ENCODE data around the gene ATP8B3. TPM values are rescaled to one million over a fixed set of nuclear protein-coding genes. Genes with fewer than 3 reads are reported as not detected.

The ATP8B3 gene
- total and polyA plus RNA-seq, 10 of the 15 experiments (the other 5 are each of a cell fraction or from before 2014, with no cell fraction given) = 0.13 to 1.7 (median 0.52) TPM

GRCh38 chr19:1767464-1767933 is 44.6 kb downstream of the ATP8B3 start:
- WGBS (ENCODE audit: insufficient coverage, insufficient replicate concordance, low lambda C conversion rate, missing lambda C conversion rate) = 5% methylated on average over 20 of the region's 21 CpGs
- RAD21 ChIA-PET (ENCODE audit: unreplicated experiment) = interaction anchor here (1.1 to 2.5 kb wide), 3 partner anchors 94 to 221 kb away, joined by 3 to 22 read pairs (median 3); no protein-coding TSS in a partner anchor
- POLR2A ChIA-PET = no interaction called here
- intact Hi-C loops (cut with micrococcal nuclease; ENCODE audit: unreplicated experiment) (loop anchor here (2.0 to 5.0 kb wide), 2 partner anchors 95 to 220 kb away; no protein-coding TSS in a partner anchor), in situ Hi-C loops (cut with MboI) (loop anchor here (5.0 to 10.0 kb wide), 2 partner anchors 95 to 223 kb away; no protein-coding TSS in a partner anchor)
- BruUV-seq (replicated peaks) = no TSS peak
- Histone ChIP-seq H3K27me3 (replicated peaks in 1 of 2; ENCODE audit: control insufficient read depth in 2 of 2, insufficient read depth in 2 of 2, low read length in 1 of 2) (peaks cover 6 to 10% of the 10 kb centered on the region in 2 experiments; a peak in 3 of 4 replicates), H3K9me3 (replicated peaks; ENCODE audit: control insufficient read depth, insufficient read depth, low read length) (peaks cover 6% of the 10 kb centered on the region), H3K4me1 (ENCODE audit: control insufficient read depth, insufficient read depth, low read length) (no peaks in the 10 kb centered on the region), H3K36me3 (ENCODE audit: control insufficient read depth in 2 of 2, insufficient read depth in 2 of 2, low read length in 1 of 2) (no peaks in the 10 kb centered on the region), H4K20me1 (ENCODE audit: control insufficient read depth, insufficient read depth) (no peaks in the 10 kb centered on the region), H3K9ac (ENCODE audit: control insufficient read depth, insufficient read depth, low read length) (no peak overlapping the region), H3K79me2 (ENCODE audit: control insufficient read depth, insufficient read depth, low read length) (no peaks in the 10 kb centered on the region), H3K27ac (ENCODE audit: control insufficient read depth, insufficient read depth) (no peak overlapping the region), H3K4me3 (no peak overlapping the region), H2AFZ (ENCODE audit: control insufficient read depth, low read depth, low read length) (no peak overlapping the region), H3K4me2 (ENCODE audit: control insufficient read depth, insufficient read depth) (no peak overlapping the region)
- DNase-seq (ENCODE audit: low read depth, low spot score) = no peak
- TF ChIP-seq SMAD5 (IDR thresholded peaks at IDR 0.05; ENCODE audit: low read depth) (no peak), SRF (IDR thresholded peaks at IDR 0.05; ENCODE audit: low read depth in 2 of 2, low read length in 2 of 2) (0 out of 4 replicates have a peak, but pooled peaks of 1 of the 2 experiments have one; percentile 2), BHLHE40 (IDR thresholded peaks at IDR 0.05; ENCODE audit: borderline replicate concordance in 1 of 2, low read depth in 2 of 2, low read length in 1 of 2) (peak; percentile 30 to 49; a peak in 2 of 4 replicates), CTCF (IDR thresholded peaks at IDR 0.05 in 2 of 3, conservative IDR thresholded peaks at IDR 0.05 in 1 of 3; ENCODE audit: control insufficient read depth in 2 of 3, extremely low read depth in 1 of 3, insufficient read depth in 1 of 3, low read depth in 3 of 3, low read length in 3 of 3) (peak; percentile 87 to 98 (median 91)), EGR1 (IDR thresholded peaks at IDR 0.05; ENCODE audit: borderline replicate concordance in 1 of 2, low read depth in 2 of 2, low read length in 2 of 2) (no peak), RAD21 (IDR thresholded peaks at IDR 0.05; ENCODE audit: insufficient read depth, low read depth, low read length) (peak; percentile 85), YY1 (IDR thresholded peaks at IDR 0.05; ENCODE audit: low read depth, low read length) (peak; percentile 58), SMC3 (IDR thresholded peaks at IDR 0.05; ENCODE audit: borderline replicate concordance, low read length) (peak; percentile 84)
- CTCF ChIA-PET = interaction anchor here (1.0 to 4.8 kb wide), 7 partner anchors 10 to 220 kb away, joined by 3 to 57 read pairs (median 6); no protein-coding TSS in a partner anchor
- peak; percentile 88 for ATAC-seq
- SMC1A ChIA-PET (ENCODE audit: uncharacterized antibody, unreplicated experiment) = no interaction called here
- no peak for FAIRE-seq

All from GM12878 (cell line).